GM23248 (cell line): ENCODE results near the gene BARX2.

Experiments
- EZH2 ChIP-seq: fragments of 200-600 bp; sonication (generic); IDR thresholded peaks from 2 replicates; pipeline ENCODE4 v1.6.1; 2018; ENCODE audit warnings: antibody characterized with exemption, mild to moderate bottlenecking; ENCODE audit not compliant: insufficient read depth, poor library complexity, severe bottlenecking
- EZH2phosphoT487 ChIP-seq: fragments of 200-600 bp; sonication (generic); IDR thresholded peaks from 2 replicates; pipeline ENCODE4 v1.6.1; 2018; ENCODE audit warnings: antibody characterized with exemption, moderate library complexity, mild to moderate bottlenecking, low read depth; ENCODE audit not compliant: insufficient read depth

DNA sequence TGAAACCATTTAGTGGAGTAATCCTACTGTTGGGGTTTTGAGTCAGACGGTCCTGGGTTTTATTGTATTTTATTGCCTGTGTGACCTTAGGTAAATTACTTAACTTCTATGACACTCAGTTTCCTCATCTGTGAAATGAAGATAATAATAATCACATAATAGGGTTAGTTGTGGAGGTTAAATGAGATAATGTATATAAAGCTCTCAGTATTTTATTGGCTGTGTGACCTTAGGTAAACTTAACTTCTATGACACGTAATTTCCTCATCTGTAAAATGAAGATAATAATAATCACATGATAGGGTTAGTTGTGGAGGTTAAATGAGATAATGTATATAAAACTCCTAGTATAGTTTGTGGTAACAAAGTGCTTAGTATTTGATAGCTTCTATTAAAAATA is 13.2 kb downstream of the BARX2 start:
- TF ChIP-seq EZH2 (no peak), EZH2phosphoT487 (no peak)
